PC-9 (cell line): ENCODE measurements around the gene RALGPS1. TPM values are rescaled to one million over a fixed set of nuclear protein-coding genes. Genes with fewer than 3 reads are reported as not detected.

Experiments used
- BruUV-seq: library from RNA; stranded (reverse); fragments of 400-500 nt; replicated peaks from 2 replicates; lab custom pipeline; 2021; lab: Mats Ljungman, UMichigan
- CTCF ChIA-PET: fragments of 300-600 bp; sonication (Branson Sonifier 250); formaldehyde crosslinking; loops from one replicate; lab custom pipeline; 2022; ENCODE audit warnings: antibody characterized with exemption; lab: Charles Lee
- POLR2A ChIA-PET: fragments of 300-600 bp; sonication (Branson Sonifier 250); formaldehyde crosslinking; loops from one replicate; lab custom pipeline; 2022; ENCODE audit warnings: antibody characterized with exemption; ENCODE audit not compliant: unreplicated experiment; lab: Charles Lee
- DNase-seq, 2 experiments: peaks; one replicate each; pipeline versions ENCODE4 v3.0.0 to v3.0.0-alpha.2; 2015 to 2022; ENCODE audit warnings: mixed read lengths in 1 of 2
- H2AFZ ChIP-seq: fragments of 200-600 bp; sonication (generic); 2 replicates; pipeline ENCODE4 v1.8.1; 2017; ENCODE audit warnings: antibody characterized with exemption
- H3F3A ChIP-seq: fragments of 200-600 bp; sonication (generic); 2 replicates; pipeline ENCODE4 v1.8.1; 2017; ENCODE audit warnings: antibody characterized with exemption, mild to moderate bottlenecking, low read depth; ENCODE audit not compliant: insufficient read depth
- H3K27ac ChIP-seq: fragments of 200-600 bp; sonication (generic); 2 replicates; pipeline ENCODE4 v1.6.1; 2016; ENCODE audit warnings: mixed run types
- H3K27me3 ChIP-seq: fragments of 200-600 bp; sonication (generic); 2 replicates; pipeline ENCODE4 v1.6.1; 2016; ENCODE audit warnings: low read depth, mixed run types; ENCODE audit not compliant: insufficient read depth
- H3K36me3 ChIP-seq: fragments of 200-600 bp; sonication (generic); 2 replicates; pipeline ENCODE4 v1.6.1; 2016; ENCODE audit warnings: low read depth, mixed run types
- H3K4me1 ChIP-seq: fragments of 200-600 bp; sonication (generic); replicated peaks from 2 replicates; pipeline ENCODE4 v1.6.1; 2016; ENCODE audit warnings: mixed run types; ENCODE audit not compliant: insufficient read depth
- H3K4me2 ChIP-seq: fragments of 200-600 bp; sonication (generic); 2 replicates; pipeline ENCODE4 v1.6.1; 2017; ENCODE audit warnings: mixed run types
- H3K4me3 ChIP-seq: fragments of 200-600 bp; sonication (generic); 2 replicates; pipeline ENCODE4 v1.6.1; 2016; ENCODE audit warnings: mixed run types
- H3K79me2 ChIP-seq: fragments of 200-600 bp; sonication (generic); 2 replicates; pipeline ENCODE4 v1.6.1; 2017; ENCODE audit warnings: low read depth, mixed run types
- H3K9me2 ChIP-seq: fragments of 200-600 bp; sonication (generic); 2 replicates; pipeline ENCODE4 v1.8.1; 2017; ENCODE audit warnings: mild to moderate bottlenecking; ENCODE audit not compliant: insufficient read depth
- H3K9me3 ChIP-seq: fragments of 200-600 bp; sonication (generic); 2 replicates; pipeline ENCODE4 v1.8.1; 2016; ENCODE audit warnings: low read depth; ENCODE audit not compliant: insufficient read depth
- H4K20me1 ChIP-seq: fragments of 200-600 bp; sonication (generic); 2 replicates; pipeline ENCODE4 v1.8.1; 2017; ENCODE audit not compliant: insufficient read depth
- CTCF ChIP-seq: fragments of 200-600 bp; sonication (generic); conservative IDR thresholded peaks from 2 replicates; pipeline ENCODE4 v1.6.1; 2017; ENCODE audit warnings: mixed run types, antibody characterized with exemption, mild to moderate bottlenecking, moderate library complexity
- EZH2 ChIP-seq: fragments of 200-600 bp; sonication (generic); IDR thresholded peaks from 2 replicates; pipeline ENCODE4 v1.8.0; 2017; ENCODE audit warnings: antibody characterized with exemption, low read depth
- intact Hi-C: fragments of 100-400 bp; cut with micrococcal nuclease; formaldehyde crosslinking; loops from one replicate; pipeline ENCODE4 v1.10.0; 2022; ENCODE audit not compliant: unreplicated experiment
- total RNA-seq: library from RNA; stranded (reverse); gene quantifications from 2 replicates; pipeline ENCODE4 v1.2.3, GENCODE V29; 2021

RALGPS1 gene
- total RNA-seq, 1 experiment from 2014 or later = 23.3 TPM

DNA sequence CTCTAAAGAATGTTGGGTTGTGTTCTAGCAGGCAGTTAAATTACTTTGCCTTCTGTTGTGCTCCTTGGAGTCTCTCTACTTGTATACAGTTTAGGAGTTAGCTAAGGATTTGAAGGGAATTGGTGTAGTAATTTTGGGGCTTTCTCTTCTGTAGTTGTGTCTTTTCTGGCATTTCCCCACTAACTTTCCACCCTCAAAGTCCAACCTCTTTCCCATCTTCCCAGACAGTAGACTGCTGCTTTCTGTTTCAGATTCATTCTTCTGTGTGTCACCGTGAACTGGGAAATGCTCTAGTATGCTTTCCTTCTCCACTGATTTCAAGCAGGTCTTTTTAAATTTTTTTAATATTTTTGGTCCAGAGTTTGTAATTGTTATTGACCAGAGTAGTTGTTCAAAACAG is 212.4 kb downstream of the RALGPS1 start:
- Histone ChIP-seq H2AFZ (no peak overlapping the region), H4K20me1 (no peaks in the 10 kb centered on the region), H3K4me2 (no peak overlapping the region), H3K27ac (no peak overlapping the region), H3K79me2 (no peaks in the 10 kb centered on the region), H3K9me3 (no peaks in the 10 kb centered on the region; the same call in 1 of the 2 replicates), H3K36me3 (no peaks in the 10 kb centered on the region), H3F3A (peaks cover 20% of the 10 kb centered on the region), H3K27me3 (no peaks in the 10 kb centered on the region), H3K4me1 (peaks cover 38% of the 10 kb centered on the region), H3K9me2 (no peaks in the 10 kb centered on the region), H3K4me3 (no peak overlapping the region)
- CTCF ChIA-PET = no interaction called here
- intact Hi-C loops = no loop called here
- POLR2A ChIA-PET = no interaction called here
- TF ChIP-seq EZH2 (no peak), CTCF (no peak)
- no peak for DNase-seq
- BruUV-seq = no TSS peak

DNA sequence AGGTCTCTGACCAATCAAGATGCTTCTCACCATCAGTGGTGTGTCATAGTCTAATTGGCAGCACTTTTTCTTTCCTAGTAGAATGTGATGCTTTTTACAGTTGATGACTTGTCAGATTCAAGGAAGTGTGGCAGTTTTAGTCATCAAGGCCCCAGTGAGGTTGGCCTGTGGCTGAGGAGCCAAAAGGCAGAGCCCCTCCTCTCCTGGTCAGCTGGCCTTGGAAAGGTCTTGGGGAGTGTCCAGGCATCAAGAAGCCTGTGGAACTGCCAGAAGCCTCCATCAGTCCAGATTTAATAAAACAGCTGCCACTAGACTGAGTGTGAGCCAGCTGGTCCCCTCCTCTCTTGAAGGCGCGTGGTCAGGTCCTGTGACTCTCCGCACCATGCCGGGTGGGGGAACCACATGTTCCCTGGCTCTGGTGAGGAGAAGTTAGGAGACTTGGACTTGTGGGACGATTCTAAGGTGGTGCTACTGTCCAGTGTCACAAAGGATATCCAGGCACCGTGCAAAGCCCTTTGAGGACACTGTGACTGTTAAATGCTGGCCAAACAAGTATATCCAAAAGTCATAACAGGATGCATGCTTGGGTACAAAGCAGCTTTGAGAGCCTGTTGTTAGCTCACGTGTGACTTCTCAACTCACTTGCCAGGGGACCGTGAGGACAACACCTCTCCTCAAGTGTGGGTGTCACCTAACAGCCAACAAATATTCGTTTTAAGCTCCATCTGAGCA is 213.9 kb downstream of the RALGPS1 start:
- Histone ChIP-seq H4K20me1 (no peaks in the 10 kb centered on the region), H3K27me3 (no peaks in the 10 kb centered on the region), H3K79me2 (no peaks in the 10 kb centered on the region), H3K9me2 (no peaks in the 10 kb centered on the region), H3K4me2 (peak overlapping the region; percentile 20), H3K36me3 (no peaks in the 10 kb centered on the region), H2AFZ (no peak overlapping the region), H3K4me1 (peaks cover 48% of the 10 kb centered on the region), H3F3A (peaks cover 25% of the 10 kb centered on the region), H3K9me3 (no peaks in the 10 kb centered on the region; the same call in 1 of the 2 replicates), H3K27ac (0 out of 2 replicates have a peak overlapping the region, but pooled peaks have one; percentile 3), H3K4me3 (no peak overlapping the region)
- DNase-seq = peak in 1 of 2 experiments; percentile 61
- ChIA-PET CTCF (no interaction called here), POLR2A (no interaction called here)
- intact Hi-C loops = no loop called here
- no peak for TF ChIP-seq CTCF
- no peak for TF ChIP-seq EZH2
- BruUV-seq = no TSS peak

- 0 out of 2 replicates have a peak overlapping the region, but pooled peaks have one; percentile 3 for H3K27ac ChIP-seq
- no peak for TF ChIP-seq EZH2
- no peak for TF ChIP-seq CTCF
- H3K4me3 ChIP-seq = no peak overlapping the region
- peaks cover 48% of the 10 kb centered on the region for H3K4me1 ChIP-seq
- no peaks in the 10 kb centered on the region; the same call in 1 of the 2 replicates for H3K9me3 ChIP-seq
- no peaks in the 10 kb centered on the region for H3K27me3 ChIP-seq
- ChIA-PET CTCF (no interaction called here), POLR2A (no interaction called here)
- H3K4me2 ChIP-seq = peak overlapping the region; percentile 20
- peaks cover 25% of the 10 kb centered on the region for H3F3A ChIP-seq
- no peaks in the 10 kb centered on the region for H3K36me3 ChIP-seq
- BruUV-seq = no TSS peak
- H3K9me2 ChIP-seq = no peaks in the 10 kb centered on the region
- no peaks in the 10 kb centered on the region for H4K20me1 ChIP-seq
- no peaks in the 10 kb centered on the region for H3K79me2 ChIP-seq
- intact Hi-C loops = no loop called here
- peak in 1 of 2 experiments; percentile 47 for DNase-seq
- H2AFZ ChIP-seq = no peak overlapping the region
Measured at GRCh38 chr9:127129073-127129717, 214.6 kb downstream of the RALGPS1 start.
